Measurements from ENCODE around the gene LRRC8D. TPM values are rescaled to one million over a fixed set of nuclear protein-coding genes. Genes with fewer than 3 reads are reported as not detected.

Gene LRRC8D
- total and polyA plus RNA-seq, 2 experiments from 2014 or later: 23.6 to 48.8 TPM

DNA sequence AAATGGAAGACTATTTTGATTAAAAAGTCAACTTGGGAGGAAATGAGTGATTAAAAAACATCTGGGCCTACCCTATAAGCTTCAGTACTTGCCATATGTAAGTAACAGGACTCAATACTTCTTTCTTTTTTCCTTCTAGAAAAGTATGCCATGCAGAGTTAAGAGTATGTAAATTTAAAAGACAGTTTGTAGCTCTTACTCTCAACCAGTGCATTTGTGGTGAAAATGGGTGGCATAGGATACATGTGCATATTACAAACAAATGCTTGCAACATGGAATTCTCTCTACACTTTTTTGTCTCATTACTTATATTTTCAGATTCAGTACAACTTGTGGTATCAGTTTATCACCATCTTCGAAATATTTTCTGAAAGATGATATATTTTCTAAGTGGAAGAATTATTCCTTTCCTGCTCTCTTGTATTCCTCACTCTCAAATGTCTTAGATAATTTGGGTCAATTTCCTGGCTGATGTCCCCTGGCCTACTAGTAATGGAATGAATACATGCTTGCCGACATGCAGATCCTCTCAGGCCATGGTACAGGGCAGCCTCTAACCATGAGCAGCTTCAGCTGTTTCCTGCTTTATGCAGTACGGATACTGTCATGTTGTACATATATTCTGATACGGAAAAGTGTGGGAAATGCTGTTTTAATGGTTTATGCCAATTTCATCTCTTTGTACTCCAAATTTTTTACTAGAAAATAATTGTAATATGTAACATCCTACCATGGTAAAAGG lies 92.7 kb downstream of the LRRC8D start (continued):
- TF ChIP-seq, protein P1, sequence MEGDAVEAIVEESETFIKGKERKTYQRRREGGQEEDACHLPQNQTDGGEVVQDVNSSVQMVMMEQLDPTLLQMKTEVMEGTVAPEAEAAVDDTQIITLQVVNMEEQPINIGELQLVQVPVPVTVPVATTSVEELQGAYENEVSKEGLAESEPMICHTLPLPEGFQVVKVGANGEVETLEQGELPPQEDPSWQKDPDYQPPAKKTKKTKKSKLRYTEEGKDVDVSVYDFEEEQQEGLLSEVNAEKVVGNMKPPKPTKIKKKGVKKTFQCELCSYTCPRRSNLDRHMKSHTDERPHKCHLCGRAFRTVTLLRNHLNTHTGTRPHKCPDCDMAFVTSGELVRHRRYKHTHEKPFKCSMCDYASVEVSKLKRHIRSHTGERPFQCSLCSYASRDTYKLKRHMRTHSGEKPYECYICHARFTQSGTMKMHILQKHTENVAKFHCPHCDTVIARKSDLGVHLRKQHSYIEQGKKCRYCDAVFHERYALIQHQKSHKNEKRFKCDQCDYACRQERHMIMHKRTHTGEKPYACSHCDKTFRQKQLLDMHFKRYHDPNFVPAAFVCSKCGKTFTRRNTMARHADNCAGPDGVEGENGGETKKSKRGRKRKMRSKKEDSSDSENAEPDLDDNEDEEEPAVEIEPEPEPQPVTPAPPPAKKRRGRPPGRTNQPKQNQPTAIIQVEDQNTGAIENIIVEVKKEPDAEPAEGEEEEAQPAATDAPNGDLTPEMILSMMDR (conservative IDR thresholded peaks at IDR 0.05; ENCODE audit: low read depth in 2 of 2): no peak
- TF ChIP-seq, protein P2, sequence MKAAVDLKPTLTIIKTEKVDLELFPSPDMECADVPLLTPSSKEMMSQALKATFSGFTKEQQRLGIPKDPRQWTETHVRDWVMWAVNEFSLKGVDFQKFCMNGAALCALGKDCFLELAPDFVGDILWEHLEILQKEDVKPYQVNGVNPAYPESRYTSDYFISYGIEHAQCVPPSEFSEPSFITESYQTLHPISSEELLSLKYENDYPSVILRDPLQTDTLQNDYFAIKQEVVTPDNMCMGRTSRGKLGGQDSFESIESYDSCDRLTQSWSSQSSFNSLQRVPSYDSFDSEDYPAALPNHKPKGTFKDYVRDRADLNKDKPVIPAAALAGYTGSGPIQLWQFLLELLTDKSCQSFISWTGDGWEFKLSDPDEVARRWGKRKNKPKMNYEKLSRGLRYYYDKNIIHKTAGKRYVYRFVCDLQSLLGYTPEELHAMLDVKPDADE (IDR thresholded peaks at IDR 0.05): no peak
- TF ChIP-seq EZH2 (IDR thresholded peaks at IDR 0.05; ENCODE audit: low read depth, unreplicated experiment): no peak
- TF ChIP-seq ZNF114 (CRISPR knock-in tag; IDR thresholded peaks at IDR 0.05): no peak
- no peak for TF ChIP-seq ZNF331 (CRISPR knock-in tag; IDR thresholded peaks at IDR 0.05; ENCODE audit: low read depth)
- no peak for TF ChIP-seq NANOG (IDR thresholded peaks at IDR 0.05; ENCODE audit: borderline replicate concordance)
- TF ChIP-seq CREB1 (CRISPR knock-in tag; IDR thresholded peaks at IDR 0.05; ENCODE audit: low read depth): no peak
- TF ChIP-seq STAT1 (IDR thresholded peaks at IDR 0.05; ENCODE audit: unreplicated experiment): no peak
- TF ChIP-seq JUNB (IDR thresholded peaks at IDR 0.05; ENCODE audit: unreplicated experiment): no peak

DNA sequence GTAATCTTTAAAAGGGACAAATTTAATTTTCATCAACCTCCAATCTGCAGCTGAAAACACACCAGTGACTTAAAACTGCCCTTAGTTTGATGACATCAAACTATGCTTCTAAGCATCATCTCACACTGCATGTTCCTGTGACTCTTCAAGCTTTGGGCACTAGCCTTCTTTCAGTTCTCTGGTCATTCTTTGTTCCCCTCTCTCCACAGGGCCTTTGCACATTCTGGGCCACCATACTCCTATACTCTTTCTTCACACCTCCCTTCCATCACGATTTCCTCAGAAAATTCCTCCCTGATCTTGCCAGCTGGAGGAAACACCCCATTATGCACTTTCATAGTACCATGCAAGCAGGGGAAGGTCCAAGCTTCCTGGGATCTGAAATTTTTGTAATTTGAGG lies 96.5 kb downstream of the LRRC8D start:
- H3K4me3 Mint-ChIP-seq: no peak overlapping the region; the same call in 2 of the 3 replicates
- Histone ChIP-seq H2AFZ (no peak overlapping the region), H3F3A (replicated peaks; ENCODE audit: low read depth) (0 out of 2 replicates have a peak, but pooled peaks cover 6% of the 10 kb centered on the region), H3K4me3 (no peak overlapping the region), H3K4me2 (no peak overlapping the region), H3K79me2 (replicated peaks; ENCODE audit: insufficient read depth) (peaks cover 79% of the 10 kb centered on the region), H3K27me3 (ENCODE audit: insufficient read depth) (no peaks in the 10 kb centered on the region), H3K36me3 (ENCODE audit: insufficient read depth) (no peaks in the 10 kb centered on the region), H3K27ac (ENCODE audit: low read depth) (no peak overlapping the region), H3K9me2 (ENCODE audit: insufficient read depth) (no peaks in the 10 kb centered on the region), H3K4me1 (ENCODE audit: insufficient read depth) (peaks cover 47% of the 10 kb centered on the region), H4K20me1 (replicated peaks; ENCODE audit: insufficient read depth) (no peaks in the 10 kb centered on the region)
- no peak for ATAC-seq
- DNase-seq (ENCODE audit: low spot score): no peak
- no peak overlapping the region for H3K27ac Mint-ChIP-seq
- no peaks in the 10 kb centered on the region for H3K27me3 Mint-ChIP-seq (ENCODE audit: insufficient read depth, low read depth, poor library complexity)
- H3K9me3 Mint-ChIP-seq: no peaks in the 10 kb centered on the region
- TF ChIP-seq ZNF114 (CRISPR knock-in tag; IDR thresholded peaks at IDR 0.05) (no peak), EZH2 (IDR thresholded peaks at IDR 0.05; ENCODE audit: low read depth, unreplicated experiment) (no peak), POLR2AphosphoS5 (IDR thresholded peaks at IDR 0.05; ENCODE audit: low read depth) (no peak), CREB1 (CRISPR knock-in tag; IDR thresholded peaks at IDR 0.05; ENCODE audit: low read depth) (no peak), NANOG (IDR thresholded peaks at IDR 0.05; ENCODE audit: borderline replicate concordance) (no peak)
- TF ChIP-seq, protein P3, sequence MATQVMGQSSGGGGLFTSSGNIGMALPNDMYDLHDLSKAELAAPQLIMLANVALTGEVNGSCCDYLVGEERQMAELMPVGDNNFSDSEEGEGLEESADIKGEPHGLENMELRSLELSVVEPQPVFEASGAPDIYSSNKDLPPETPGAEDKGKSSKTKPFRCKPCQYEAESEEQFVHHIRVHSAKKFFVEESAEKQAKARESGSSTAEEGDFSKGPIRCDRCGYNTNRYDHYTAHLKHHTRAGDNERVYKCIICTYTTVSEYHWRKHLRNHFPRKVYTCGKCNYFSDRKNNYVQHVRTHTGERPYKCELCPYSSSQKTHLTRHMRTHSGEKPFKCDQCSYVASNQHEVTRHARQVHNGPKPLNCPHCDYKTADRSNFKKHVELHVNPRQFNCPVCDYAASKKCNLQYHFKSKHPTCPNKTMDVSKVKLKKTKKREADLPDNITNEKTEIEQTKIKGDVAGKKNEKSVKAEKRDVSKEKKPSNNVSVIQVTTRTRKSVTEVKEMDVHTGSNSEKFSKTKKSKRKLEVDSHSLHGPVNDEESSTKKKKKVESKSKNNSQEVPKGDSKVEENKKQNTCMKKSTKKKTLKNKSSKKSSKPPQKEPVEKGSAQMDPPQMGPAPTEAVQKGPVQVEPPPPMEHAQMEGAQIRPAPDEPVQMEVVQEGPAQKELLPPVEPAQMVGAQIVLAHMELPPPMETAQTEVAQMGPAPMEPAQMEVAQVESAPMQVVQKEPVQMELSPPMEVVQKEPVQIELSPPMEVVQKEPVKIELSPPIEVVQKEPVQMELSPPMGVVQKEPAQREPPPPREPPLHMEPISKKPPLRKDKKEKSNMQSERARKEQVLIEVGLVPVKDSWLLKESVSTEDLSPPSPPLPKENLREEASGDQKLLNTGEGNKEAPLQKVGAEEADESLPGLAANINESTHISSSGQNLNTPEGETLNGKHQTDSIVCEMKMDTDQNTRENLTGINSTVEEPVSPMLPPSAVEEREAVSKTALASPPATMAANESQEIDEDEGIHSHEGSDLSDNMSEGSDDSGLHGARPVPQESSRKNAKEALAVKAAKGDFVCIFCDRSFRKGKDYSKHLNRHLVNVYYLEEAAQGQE (IDR thresholded peaks at IDR 0.05; ENCODE audit: unreplicated experiment): no peak
- peaks cover 23% of the 10 kb centered on the region for H3K36me3 Mint-ChIP-seq (ENCODE audit: low read depth)
- peaks cover 54% of the 10 kb centered on the region for H3K4me1 Mint-ChIP-seq
